ENCODE data around the gene PLA2G15.
A peak's percentile ranks its signal among the peaks of the same experiment; 100 is the strongest.
"Not testable (repeated sequence)": the region's sequence is repeated elsewhere in the genome, so short reads cannot be mapped to it uniquely, and the experiment has no call there.

Gene PLA2G15

GRCh38 chr16:68279726-68280558 lies 34.8 kb downstream of the PLA2G15 start:
- DNase-seq (ENCODE audit: low read depth in 2 of 2) = no peak

GRCh38 chr16:68281368-68282063 lies 36.3 kb downstream of the PLA2G15 start:
- DNase-seq (ENCODE audit: low read depth in 2 of 2) = no peak

- DNase-seq (ENCODE audit: low read depth in 2 of 2) = no peak
Observed at GRCh38 chr16:68282064-68282452, 36.9 kb downstream of the PLA2G15 start.

GRCh38 chr16:68283346-68283745 lies 38.2 kb downstream of the PLA2G15 start:
- DNase-seq (ENCODE audit: low read depth in 2 of 2) = no peak

- no peak for DNase-seq (ENCODE audit: low read depth in 2 of 2)
Observed at GRCh38 chr16:68283801-68284598, 38.8 kb downstream of the PLA2G15 start.

GRCh38 chr16:68284847-68285246 lies 39.7 kb downstream of the PLA2G15 start:
- no peak for DNase-seq (ENCODE audit: low read depth in 2 of 2)

- no peak for DNase-seq (ENCODE audit: low read depth in 2 of 2)
Observed at GRCh38 chr16:68285683-68286082, 40.5 kb downstream of the PLA2G15 start.

GRCh38 chr16:68286153-68287074 lies 41.2 kb downstream of the PLA2G15 start:
- no peak for DNase-seq (ENCODE audit: low read depth in 2 of 2)

- no peak for DNase-seq (ENCODE audit: low read depth in 2 of 2)
Observed at GRCh38 chr16:68287276-68288251, 42.4 kb downstream of the PLA2G15 start.

GRCh38 chr16:68288252-68288650 lies 43.1 kb downstream of the PLA2G15 start:
- no peak for DNase-seq (ENCODE audit: low read depth in 2 of 2)

- not testable (repeated sequence) for DNase-seq (ENCODE audit: low read depth in 2 of 2)
Observed at GRCh38 chr16:68288796-68289195, 43.6 kb downstream of the PLA2G15 start.

- DNase-seq (ENCODE audit: low read depth in 2 of 2) = no peak
Observed at GRCh38 chr16:68289202-68289601, 44.0 kb downstream of the PLA2G15 start.

GRCh38 chr16:68289621-68290329 lies 44.6 kb downstream of the PLA2G15 start:
- DNase-seq (ENCODE audit: low read depth in 2 of 2) = peak in 1 of 2 donors; percentile 48

GRCh38 chr16:68290450-68290849 lies 45.3 kb downstream of the PLA2G15 start:
- DNase-seq (ENCODE audit: low read depth in 2 of 2) = no peak

- no peak for DNase-seq (ENCODE audit: low read depth in 2 of 2)
Observed at GRCh38 chr16:68291227-68291626, 46.1 kb downstream of the PLA2G15 start.

GRCh38 chr16:68292425-68292824 lies 47.3 kb downstream of the PLA2G15 start:
- no peak for DNase-seq (ENCODE audit: low read depth in 2 of 2)

- no peak for DNase-seq (ENCODE audit: low read depth in 2 of 2)
Observed at GRCh38 chr16:68296291-68296690, 51.1 kb downstream of the PLA2G15 start.

- DNase-seq (ENCODE audit: low read depth in 2 of 2) = no peak
Observed at GRCh38 chr16:68296693-68297092, 51.5 kb downstream of the PLA2G15 start.

- no peak for DNase-seq (ENCODE audit: low read depth in 2 of 2)
Observed at GRCh38 chr16:68297908-68298307, 52.7 kb downstream of the PLA2G15 start.

Data from activated CD4-positive, alpha-beta T cell treated with anti-CD3 and anti-CD28 coated beads for 24 hours (primary cell).